ENCODE data around the gene NOD1. TPM values are rescaled to one million over a fixed set of nuclear protein-coding genes. Genes with fewer than 3 reads are reported as not detected.

Gene NOD1
- total and polyA plus RNA-seq, 2 of the 8 experiments (the other 6 are each of a cell fraction or from before 2014, with no cell fraction given): 3.8 to 6.5 TPM

GRCh38 chr7:30510124-30511075 lies 31.8 kb upstream of the NOD1 start:
- Histone ChIP-seq H3K27ac (ENCODE audit: low read depth, low read length) (no peak overlapping the region), H3K4ac (replicated peaks; ENCODE audit: insufficient read length, low read depth, low read length) (no peak overlapping the region), H3K4me1 (replicated peaks in 1 of 4; ENCODE audit: control insufficient read depth in 3 of 4, insufficient read depth in 4 of 4, low read length in 3 of 4) (no peaks in the 10 kb centered on the region), H3K79me1 (ENCODE audit: low read depth, low read length) (no peaks in the 10 kb centered on the region), H3K79me2 (ENCODE audit: control insufficient read depth in 1 of 2, insufficient read depth in 2 of 2, low read length in 2 of 2) (no peaks in the 10 kb centered on the region), H3K9me3 (ENCODE audit: insufficient read depth in 2 of 2, low read depth in 1 of 2, low read length in 1 of 2) (no peaks in the 10 kb centered on the region), H4K8ac (ENCODE audit: extremely low read depth, insufficient read depth, low read length) (no peak overlapping the region), H2AFZ (ENCODE audit: low read length) (no peak overlapping the region; the same call in 1 of the 2 replicates), H3K14ac (ENCODE audit: insufficient read length) (no peak overlapping the region), H3K4me3 (ENCODE audit: extremely low read depth in 1 of 4, insufficient read depth in 2 of 4, low read depth in 3 of 4, low read length in 4 of 4) (no peak overlapping the region), H2BK15ac (ENCODE audit: low read length) (no peak overlapping the region), H4K20me1 (replicated peaks in 1 of 2; ENCODE audit: control insufficient read depth in 1 of 2, insufficient read depth in 2 of 2, low read length in 2 of 2) (no peaks in the 10 kb centered on the region), H3K56ac (replicated peaks; ENCODE audit: insufficient read length, low read depth, low read length) (no peak overlapping the region), H3K27me3 (replicated peaks in 1 of 4; ENCODE audit: control insufficient read depth in 3 of 4, extremely low read depth in 1 of 4, insufficient read depth in 3 of 4, low read length in 3 of 4) (no peaks in the 10 kb centered on the region), H2BK12ac (ENCODE audit: low read depth, low read length) (no peak overlapping the region), H3K23ac (ENCODE audit: insufficient read length) (no peak overlapping the region), H2BK120ac (replicated peaks; ENCODE audit: low read depth, low read length) (no peak overlapping the region), H2BK20ac (ENCODE audit: low read length) (no peak overlapping the region), H3K18ac (ENCODE audit: extremely low read depth, low read length) (no peak overlapping the region), H2AK5ac (ENCODE audit: low read depth, low read length) (no peak overlapping the region), H3K36me3 (ENCODE audit: control insufficient read depth in 2 of 4, insufficient read depth in 4 of 4, low read length in 3 of 4) (no peaks in the 10 kb centered on the region), H3K9ac (replicated peaks in 1 of 4; ENCODE audit: extremely low read depth in 1 of 4, low read depth in 3 of 4, low read length in 3 of 4) (no peak overlapping the region), H3K23me2 (ENCODE audit: low read depth, low read length) (no peaks in the 10 kb centered on the region), H4K91ac (replicated peaks; ENCODE audit: insufficient read length, low read length) (no peak overlapping the region), H4K5ac (ENCODE audit: insufficient read length, low read depth, low read length) (no peak overlapping the region), H2BK5ac (ENCODE audit: low read depth, low read length) (no peak overlapping the region), H3K4me2 (ENCODE audit: insufficient read depth in 1 of 2, low read depth in 2 of 2, low read length in 2 of 2) (no peak overlapping the region)
- TF ChIP-seq MAX (IDR thresholded peaks at IDR 0.05) (no peak), RAD21 (IDR thresholded peaks at IDR 0.05 in 1 of 2, conservative IDR thresholded peaks at IDR 0.05 in 1 of 2; ENCODE audit: low read depth in 2 of 2, low read length in 2 of 2) (peak; percentile 74 to 75), GABPA (IDR thresholded peaks at IDR 0.05; ENCODE audit: borderline replicate concordance, insufficient read depth, low read length) (no peak), CTCF (IDR thresholded peaks at IDR 0.05; ENCODE audit: control extremely low read depth in 1 of 3, insufficient read depth in 1 of 3, low read depth in 1 of 3, low read length in 3 of 3) (peak in 2 of 3 experiments; percentile 74 to 75; a peak in 3 of 4 replicates), RBBP5 (IDR thresholded peaks at IDR 0.05; ENCODE audit: borderline replicate concordance, low read depth, low read length) (no peak), POLR2A (IDR thresholded peaks at IDR 0.05; ENCODE audit: control extremely low read depth in 1 of 2, low read depth in 2 of 2, low read length in 2 of 2) (no peak)
- 78% methylated on average over 4 of the region's 4 CpGs; no CpG with 5 or more reads in 1 of the 2 experiments for WGBS, 2 experiments (ENCODE audit: extremely low coverage in 1 of 2, insufficient coverage in 1 of 2, insufficient read length in 1 of 2, insufficient replicate concordance in 2 of 2, low coverage in 1 of 2, low lambda C conversion rate in 2 of 2, missing lambda C conversion rate in 1 of 2)
- DNase-seq (ENCODE audit: low read depth in 1 of 2, low spot score in 2 of 2) (no peak), FAIRE-seq (peak; percentile 79)
- POLR2A ChIA-PET (ENCODE audit: partially characterized antibody): interaction anchor here (1.0 to 1.4 kb wide), 3 partner anchors 11 to 41 kb away, joined by 3 read pairs; no protein-coding TSS in a partner anchor
- CTCF ChIA-PET (ENCODE audit: partially characterized antibody): interaction anchor here (0.5 to 4.9 kb wide), 32 partner anchors 8 to 1828 kb away, joined by 3 to 63 read pairs (median 4); no protein-coding TSS in a partner anchor

Measured in H1 (cell line).